Spinal cord (tissue), 10 donors: ENCODE measurements around the gene CYB5R3. TPM values are rescaled to one million over a fixed set of nuclear protein-coding genes. Genes with fewer than 3 reads are reported as not detected.

ENCODE experiments used
- DNase-seq, 6 donors: peaks; one replicate each; pipeline versions ENCODE4 v3.0.0 to v3.0.0-alpha.2; 2013 to 2015; ENCODE audit warnings: low spot score in 6 of 6, low read depth in 4 of 6
- H3K27ac ChIP-seq: one replicate; pipeline ENCODE4 v1.5.1; 2013; ENCODE audit warnings: low read depth, low read length, control low read depth
- H3K27me3 ChIP-seq: one replicate; pipeline ENCODE4 v1.6.1; 2013; ENCODE audit warnings: low read length; ENCODE audit not compliant: control insufficient read depth, insufficient read depth
- H3K36me3 ChIP-seq: one replicate; pipeline ENCODE4 v1.6.1; 2013; ENCODE audit warnings: low read length; ENCODE audit not compliant: control insufficient read depth, insufficient read depth
- H3K4me1 ChIP-seq: one replicate; pipeline ENCODE4 v1.6.1; 2013; ENCODE audit warnings: low read length; ENCODE audit not compliant: control insufficient read depth, insufficient read depth
- H3K4me3 ChIP-seq: one replicate; pipeline ENCODE4 v1.5.1; 2013; ENCODE audit warnings: low read depth, low read length, control low read depth
- H3K9me3 ChIP-seq: one replicate; pipeline ENCODE4 v1.6.1; 2013; ENCODE audit warnings: low read length; ENCODE audit not compliant: control insufficient read depth, insufficient read depth
- WGBS: methylation state at CpG from one replicate; pipeline ENCODE4 v1.1.5; 2013; ENCODE audit warnings: missing lambda C conversion rate; ENCODE audit not compliant: insufficient coverage; 5-methylcytosine and 5-hydroxymethylcytosine counted together
- polyA plus RNA-seq, 2 donors: library from polyadenylated mRNA; unstranded; fragments of 120-200 nt; gene quantifications; one replicate each; pipeline ENCODE4 v1.2.1, GENCODE V29; 2013; ENCODE audit not compliant: insufficient read length in 2 of 2
- total RNA-seq, 2 donors: library from RNA; depleted of rRNA in 1 of 2; stranded (reverse); fragments of 120-200 nt in 1 of 2; fragments of >200 nt in 1 of 2; gene quantifications; one replicate each; pipeline versions ENCODE4 v1.2.3 to v1.2.4, GENCODE V29; 2013 to 2014
- donor health status: healthy.

CYB5R3 gene
- total and polyA plus RNA-seq, 4 donors = 30.1 to 184 (median 128) TPM

DNA sequence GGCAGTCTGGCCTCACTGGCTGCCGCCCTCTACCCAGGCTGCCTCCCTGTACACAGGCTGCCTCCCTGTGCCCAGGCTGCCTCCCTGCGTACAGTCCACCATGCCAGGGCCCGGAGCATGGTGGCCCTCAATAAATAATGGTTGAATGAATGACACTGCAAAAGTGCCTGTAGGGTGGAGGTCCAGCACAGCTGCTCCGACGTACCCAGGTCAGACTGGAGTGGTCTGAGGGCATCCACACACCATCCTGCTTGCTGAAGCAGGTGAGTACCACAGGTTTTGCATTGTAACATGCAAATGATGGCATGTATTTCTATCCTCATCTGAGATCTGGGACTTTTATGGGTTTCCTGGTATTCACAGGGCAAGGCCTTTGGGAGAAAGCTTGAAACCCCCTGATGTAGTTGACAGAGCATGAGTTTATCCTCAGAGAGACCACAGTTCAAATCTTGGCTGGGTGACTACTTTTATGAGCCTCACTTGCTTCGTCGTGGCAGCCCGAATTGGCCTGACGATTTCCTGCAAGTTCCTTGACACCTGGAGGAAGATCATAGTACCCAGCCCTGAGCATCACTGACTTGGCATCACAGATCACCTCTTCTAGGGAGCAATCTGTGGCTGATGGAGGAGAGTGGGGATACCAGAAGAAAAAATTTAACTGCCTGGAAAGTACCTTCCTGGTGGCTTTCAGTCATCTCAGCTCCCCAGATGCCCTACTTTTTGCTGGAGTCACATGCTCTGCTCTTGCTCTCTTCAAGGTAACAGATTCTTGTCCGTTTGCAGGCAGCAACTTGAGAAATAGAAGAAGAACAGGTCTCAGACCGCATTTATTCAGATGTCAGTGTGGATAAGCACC is 16.0 kb upstream of the CYB5R3 start:
- Histone ChIP-seq H3K27me3 (peaks cover 3% of the 10 kb centered on the region), H3K27ac (no peak overlapping the region), H3K9me3 (no peaks in the 10 kb centered on the region), H3K36me3 (no peaks in the 10 kb centered on the region), H3K4me3 (no peak overlapping the region), H3K4me1 (peaks cover 12% of the 10 kb centered on the region)
- WGBS = 74% methylated on average over 9 of the region's 11 CpGs
- DNase-seq = no peak

DNA sequence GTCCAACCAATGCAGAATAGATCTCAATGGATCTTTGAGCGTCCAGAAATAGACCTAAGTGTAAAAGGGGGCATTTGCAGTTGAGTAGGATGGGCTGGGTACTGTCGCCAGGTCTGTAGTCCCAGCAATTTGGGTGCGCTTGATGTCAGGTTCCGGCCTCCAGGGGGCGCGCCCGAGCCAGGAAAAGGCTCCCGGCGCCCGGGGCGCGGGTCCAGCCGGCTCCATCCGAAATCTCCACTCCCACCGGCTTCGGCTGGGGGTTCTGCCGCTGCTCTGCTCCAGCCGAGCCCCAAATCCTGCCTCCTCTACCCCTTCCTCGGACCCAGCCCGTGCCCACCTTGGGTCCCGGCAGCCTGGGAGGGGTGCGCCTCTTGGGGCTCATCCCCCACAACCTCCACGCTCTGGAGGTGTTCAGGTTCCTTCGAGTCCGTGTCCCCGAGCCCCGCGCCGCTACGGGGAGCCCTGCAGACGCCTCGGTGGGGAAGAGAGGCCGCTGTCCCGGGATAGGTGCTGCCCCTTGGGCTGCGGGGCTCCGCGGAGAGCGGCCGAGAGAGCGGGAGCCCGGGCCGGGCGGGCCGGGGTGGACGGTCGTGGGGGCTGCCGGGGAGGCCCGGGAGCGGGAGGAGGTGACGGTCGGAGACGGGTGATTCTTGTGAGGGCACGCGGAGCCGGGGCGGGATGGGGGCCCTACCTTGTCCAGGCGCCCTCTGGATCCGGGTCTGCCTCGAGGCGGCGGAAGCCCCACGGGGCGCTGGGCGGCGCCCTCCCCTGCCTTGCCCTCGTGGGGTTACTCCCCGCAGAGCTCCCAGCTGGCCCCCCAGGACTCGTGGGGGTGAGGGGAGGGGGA is 13.0 kb upstream of the CYB5R3 start:
- Histone ChIP-seq H3K4me3 (peak overlapping the region; percentile 48), H3K9me3 (no peaks in the 10 kb centered on the region), H3K4me1 (peaks cover 15% of the 10 kb centered on the region), H3K36me3 (no peaks in the 10 kb centered on the region), H3K27me3 (peaks cover 3% of the 10 kb centered on the region), H3K27ac (no peak overlapping the region)
- peak in 4 of 6 donors; percentile 64 to 93 (median 80) for DNase-seq
- 2% methylated on average over 67 of the region's 68 CpGs for WGBS

DNA sequence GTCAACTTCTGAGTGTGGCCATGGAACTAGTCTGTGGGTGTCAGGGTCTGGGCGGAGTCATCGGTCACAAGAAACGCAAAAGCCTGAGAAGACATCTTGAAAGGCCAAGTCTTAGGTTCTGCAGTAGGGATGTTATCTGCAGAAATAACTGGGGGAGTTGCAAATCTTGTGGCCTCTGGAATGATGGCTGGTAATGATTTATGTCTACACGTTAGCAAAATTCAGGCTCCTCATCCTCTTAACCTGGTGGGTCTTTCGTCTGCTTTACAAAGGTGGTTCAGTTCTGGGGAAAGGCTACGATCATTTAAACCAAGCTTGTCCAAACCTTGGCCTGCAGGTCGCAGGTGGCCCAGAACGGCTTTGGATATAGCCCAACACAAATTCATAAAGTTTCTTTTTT is 7.4 kb upstream of the CYB5R3 start:
- Histone ChIP-seq H3K27me3 (no peaks in the 10 kb centered on the region), H3K4me3 (no peak overlapping the region), H3K4me1 (peaks cover 4% of the 10 kb centered on the region), H3K27ac (no peak overlapping the region), H3K36me3 (no peaks in the 10 kb centered on the region), H3K9me3 (no peaks in the 10 kb centered on the region)
- no peak for DNase-seq
- WGBS = 98% methylated on average over 4 of the region's 8 CpGs

DNA sequence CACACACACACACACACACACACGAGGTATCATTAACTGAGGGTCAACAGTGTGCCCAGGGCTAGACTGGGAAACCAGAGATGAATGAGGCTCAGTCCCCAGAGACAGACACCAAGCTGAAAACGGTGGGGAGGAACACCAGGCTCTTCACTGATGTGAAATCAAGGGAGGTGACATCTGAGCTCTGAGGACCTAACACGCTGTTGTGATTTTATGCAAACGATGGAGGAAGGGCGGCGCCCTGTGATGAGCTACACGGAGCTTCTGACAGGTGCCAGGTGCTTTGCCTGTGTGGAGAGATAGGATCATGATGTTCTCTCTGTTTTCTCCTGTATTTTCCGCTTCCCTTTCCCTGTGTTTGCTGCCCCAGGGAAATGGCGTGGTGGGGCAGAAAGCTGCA is 6.5 kb upstream of the CYB5R3 start:
- Histone ChIP-seq H3K4me1 (peaks cover 2% of the 10 kb centered on the region), H3K36me3 (no peaks in the 10 kb centered on the region), H3K27me3 (no peaks in the 10 kb centered on the region), H3K4me3 (no peak overlapping the region), H3K9me3 (no peaks in the 10 kb centered on the region), H3K27ac (no peak overlapping the region)
- DNase-seq = no peak
- WGBS = 70% methylated on average over 8 of the region's 9 CpGs

DNA sequence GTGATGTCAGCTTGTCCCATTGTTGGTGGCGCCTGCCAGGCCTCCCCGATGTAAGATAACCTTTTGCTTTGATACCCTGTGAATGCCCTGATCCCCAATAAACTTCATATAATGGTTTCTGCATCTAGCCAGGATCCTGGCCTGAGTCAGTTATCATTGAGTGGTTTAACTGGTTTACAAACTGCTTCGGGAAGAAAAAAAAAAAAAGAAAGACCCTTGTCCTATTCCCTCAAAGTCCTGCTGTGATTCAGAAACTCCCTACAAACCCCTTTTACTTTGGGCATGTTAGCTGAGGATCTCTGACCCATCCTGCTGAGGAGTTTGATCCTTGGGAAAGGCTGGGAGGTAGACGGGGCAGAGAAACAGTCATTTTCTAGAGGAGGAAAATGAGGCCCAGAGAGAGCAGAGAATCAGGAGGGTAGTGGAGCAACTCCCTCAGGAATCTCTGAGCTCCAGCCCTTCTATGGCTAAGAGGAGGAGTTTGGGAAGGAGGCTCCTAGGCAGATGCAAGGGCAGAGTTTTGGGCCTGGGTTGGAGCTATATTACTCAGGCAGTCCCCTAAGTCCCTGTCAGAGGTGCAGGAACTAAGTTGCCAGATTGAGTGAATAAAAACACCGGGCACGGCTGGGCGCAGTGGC is 5.4 kb upstream of the CYB5R3 start:
- Histone ChIP-seq H3K9me3 (no peaks in the 10 kb centered on the region), H3K27me3 (no peaks in the 10 kb centered on the region), H3K4me3 (no peak overlapping the region), H3K4me1 (peaks cover 9% of the 10 kb centered on the region), H3K36me3 (no peaks in the 10 kb centered on the region), H3K27ac (no peak overlapping the region)
- DNase-seq = no peak
- 91% methylated on average over 5 of the region's 7 CpGs for WGBS

DNA sequence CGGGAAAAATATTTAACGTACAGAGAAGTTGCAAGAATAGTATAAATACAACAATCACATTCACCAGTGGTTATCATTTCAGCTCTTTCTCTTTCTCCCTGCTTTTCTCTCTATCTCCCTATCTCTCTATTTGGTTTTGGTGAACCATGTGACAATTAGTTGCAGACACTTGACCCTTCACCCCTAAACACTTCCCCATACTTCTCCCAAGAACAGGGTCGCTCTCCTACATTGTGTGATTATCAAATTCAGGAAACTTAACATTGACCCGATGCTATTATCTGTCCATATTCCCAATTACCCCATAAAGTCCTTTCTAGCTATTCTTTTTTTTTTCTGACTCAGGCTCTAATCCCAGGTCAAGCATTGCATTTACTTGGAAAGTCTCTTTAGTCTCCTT is 4.8 kb upstream of the CYB5R3 start:
- Histone ChIP-seq H3K9me3 (no peaks in the 10 kb centered on the region), H3K27ac (no peak overlapping the region), H3K27me3 (no peaks in the 10 kb centered on the region), H3K36me3 (no peaks in the 10 kb centered on the region), H3K4me1 (peaks cover 11% of the 10 kb centered on the region), H3K4me3 (no peak overlapping the region)
- DNase-seq = no peak
- WGBS = 92% methylated on average over 2 of the region's 4 CpGs

DNA sequence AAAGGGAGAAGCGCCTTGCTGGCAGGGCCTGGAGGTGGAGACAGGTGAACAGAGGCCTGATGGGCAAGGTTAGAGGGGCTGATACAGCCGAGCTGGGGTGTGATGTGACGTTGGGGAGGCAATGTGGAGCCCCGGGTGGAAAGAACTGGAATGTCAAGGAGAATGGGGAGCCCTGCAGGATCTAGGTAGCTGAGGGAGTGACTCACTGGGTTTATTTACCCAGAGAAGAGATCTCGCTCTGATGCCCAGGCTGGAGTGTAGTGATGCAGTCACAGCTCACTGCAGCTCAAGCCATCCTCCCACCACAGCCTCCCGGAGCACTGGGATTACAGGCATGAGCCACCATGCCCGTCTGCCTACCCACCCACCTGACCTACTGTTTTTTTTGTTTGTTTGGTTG is 1.9 kb upstream of the CYB5R3 start:
- no peak overlapping the region for H3K27ac ChIP-seq
- no peak overlapping the region for H3K4me3 ChIP-seq
- H3K4me1 ChIP-seq = peaks cover 34% of the 10 kb centered on the region
- H3K27me3 ChIP-seq = no peaks in the 10 kb centered on the region
- DNase-seq = no peak
- peaks cover 12% of the 10 kb centered on the region for H3K36me3 ChIP-seq
- 92% methylated on average over 5 of the region's 7 CpGs for WGBS
- H3K9me3 ChIP-seq = no peaks in the 10 kb centered on the region

DNA sequence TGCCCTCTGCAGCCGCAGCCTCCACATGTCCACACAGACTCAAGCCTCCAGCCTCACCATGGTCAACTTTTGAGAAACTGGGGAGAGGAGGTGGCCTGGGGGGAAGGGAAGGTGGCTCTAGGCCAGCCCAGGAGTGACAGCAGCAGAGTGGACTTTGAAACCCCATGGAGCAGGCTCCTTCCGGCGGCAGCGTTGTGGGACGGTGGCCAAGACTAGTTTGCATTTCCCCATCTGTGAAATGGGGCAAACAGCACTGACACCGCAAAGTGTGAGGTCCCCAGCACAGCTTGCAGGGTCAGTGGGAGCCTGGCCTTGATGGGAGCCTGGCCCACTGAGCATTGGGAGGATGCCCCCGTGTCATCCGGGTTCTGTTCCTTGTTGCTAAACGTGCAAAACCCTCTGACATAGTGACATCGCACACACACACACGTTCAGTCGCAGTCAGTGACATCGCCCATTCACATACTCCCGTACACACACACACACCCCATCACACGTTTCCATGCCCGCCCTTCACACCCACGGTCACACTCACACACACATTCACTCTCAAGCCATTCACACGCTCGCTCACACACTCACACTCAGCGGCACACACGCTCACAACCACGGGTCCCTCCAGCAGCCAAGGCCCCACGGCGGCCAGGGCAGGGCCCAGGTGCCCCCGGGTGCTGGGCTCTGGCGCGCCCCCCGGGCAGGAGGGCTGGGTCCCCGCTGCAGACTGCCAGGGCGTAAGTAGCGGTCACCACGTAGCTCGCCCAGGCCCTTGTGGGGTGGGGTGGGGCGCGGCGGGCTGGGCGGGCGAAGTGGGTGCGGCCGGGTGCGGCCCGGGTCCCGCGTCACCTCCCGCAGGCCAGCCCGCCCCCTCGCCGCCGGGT is 585 bp downstream of the CYB5R3 start:
- peaks cover 35% of the 10 kb centered on the region for H3K36me3 ChIP-seq
- H3K4me1 ChIP-seq = peaks cover 59% of the 10 kb centered on the region
- WGBS = 2% methylated on average over 48 of the region's 49 CpGs
- peak overlapping the region; percentile 47 for H3K27ac ChIP-seq
- DNase-seq = peak in 3 of 6 donors; percentile 24 to 69 (median 64)
- H3K27me3 ChIP-seq = no peaks in the 10 kb centered on the region
- H3K9me3 ChIP-seq = no peaks in the 10 kb centered on the region
- H3K4me3 ChIP-seq = peak overlapping the region; percentile 61

DNA sequence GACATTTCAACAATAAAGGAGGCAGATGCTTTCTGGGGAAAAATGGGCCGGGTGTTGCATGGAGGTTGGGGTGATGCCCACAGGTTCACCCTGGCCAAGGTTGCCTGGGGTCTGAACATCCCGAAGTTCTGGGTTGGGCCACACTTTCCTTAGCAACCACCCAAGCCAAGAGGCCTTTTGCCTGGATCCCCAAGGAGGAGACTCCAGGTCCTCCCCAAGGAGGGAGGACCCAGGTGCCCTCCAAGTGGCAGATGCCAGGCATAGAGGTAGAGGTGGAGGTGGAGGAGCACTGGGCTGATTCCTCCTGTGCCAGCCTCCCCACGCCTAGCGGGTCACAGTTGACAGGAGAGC is 1.2 kb downstream of the CYB5R3 start:
- peaks cover 65% of the 10 kb centered on the region for H3K4me1 ChIP-seq
- peaks cover 38% of the 10 kb centered on the region for H3K36me3 ChIP-seq
- 71% methylated on average over 1 of the region's 4 CpGs for WGBS
- H3K9me3 ChIP-seq = no peaks in the 10 kb centered on the region
- no peaks in the 10 kb centered on the region for H3K27me3 ChIP-seq
- no peak for DNase-seq
- no peak overlapping the region for H3K27ac ChIP-seq
- peak overlapping the region; percentile 61 for H3K4me3 ChIP-seq
